Neural crest cell (in vitro differentiated cells): Measurements from ENCODE around the gene FUT9. TPM values are rescaled to one million over a fixed set of nuclear protein-coding genes. Genes with fewer than 3 reads are reported as not detected.

ENCODE experiments used
- DNase-seq: peaks from one replicate; pipeline ENCODE4 v3.0.0; 2021; ENCODE audit warnings: low read depth, mixed read lengths, low spot score
- H3K27ac Mint-ChIP-seq: one replicate; pipeline ENCODE4 v1.8.0; 2021; ENCODE audit warnings: mild to moderate bottlenecking, mixed read lengths; ENCODE audit not compliant: unreplicated experiment
- H3K27me3 Mint-ChIP-seq: 2 replicates; pipeline ENCODE4 v1.8.0; 2021; ENCODE audit warnings: low read depth, mild to moderate bottlenecking, mixed read lengths
- H3K36me3 Mint-ChIP-seq: 2 replicates; pipeline ENCODE4 v1.8.0; 2021; ENCODE audit warnings: low read depth, mild to moderate bottlenecking, mixed read lengths
- H3K4me1 Mint-ChIP-seq: 2 replicates; pipeline ENCODE4 v1.8.0; 2021; ENCODE audit warnings: mixed read lengths
- H3K4me3 Mint-ChIP-seq: one replicate; pipeline ENCODE4 v1.8.0; 2021; ENCODE audit warnings: mild to moderate bottlenecking, mixed read lengths
- H3K9me3 Mint-ChIP-seq: 2 replicates; pipeline ENCODE4 v1.8.0; 2021; ENCODE audit warnings: mixed read lengths
- total RNA-seq: library from RNA; stranded (reverse); gene quantifications from 2 replicates; pipeline ENCODE4 v1.2.1, GENCODE V29; 2021
- TF ChIP-seq, protein P1 (sequence below): fragments of 200-600 bp; sonication (generic); conservative IDR thresholded peaks from 2 replicates; pipeline ENCODE4 v1.5.0; 2021; ENCODE audit warnings: antibody characterized with exemption, mild to moderate bottlenecking

Gene FUT9
- total RNA-seq, 1 donor from 2014 or later = 2.2 TPM

DNA sequence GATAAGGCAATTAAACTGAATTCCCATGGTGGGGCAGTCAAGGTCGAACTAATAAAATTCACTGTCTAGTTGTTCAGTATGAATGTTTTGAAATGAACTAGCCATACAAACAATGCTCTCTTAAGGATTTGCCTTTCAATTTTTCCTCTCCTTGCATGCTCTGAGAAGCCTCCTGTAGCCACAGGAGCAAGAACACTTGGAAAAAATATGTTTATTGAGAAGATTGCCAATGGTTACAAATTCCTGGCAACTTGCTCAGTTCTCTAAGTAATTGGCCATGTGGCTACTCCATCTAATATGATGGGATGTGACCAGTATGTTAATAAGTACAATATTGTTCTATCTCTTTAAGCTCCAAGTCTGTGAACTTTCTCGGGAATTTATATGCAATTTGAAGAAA is 49.4 kb downstream of the FUT9 start:
- no peak for DNase-seq
- no peak overlapping the region for H3K4me3 Mint-ChIP-seq
- no peaks in the 10 kb centered on the region for H3K27me3 Mint-ChIP-seq
- H3K4me1 Mint-ChIP-seq = no peaks in the 10 kb centered on the region
- H3K36me3 Mint-ChIP-seq = no peaks in the 10 kb centered on the region
- no peak overlapping the region for H3K27ac Mint-ChIP-seq
- TF ChIP-seq, protein P1, sequence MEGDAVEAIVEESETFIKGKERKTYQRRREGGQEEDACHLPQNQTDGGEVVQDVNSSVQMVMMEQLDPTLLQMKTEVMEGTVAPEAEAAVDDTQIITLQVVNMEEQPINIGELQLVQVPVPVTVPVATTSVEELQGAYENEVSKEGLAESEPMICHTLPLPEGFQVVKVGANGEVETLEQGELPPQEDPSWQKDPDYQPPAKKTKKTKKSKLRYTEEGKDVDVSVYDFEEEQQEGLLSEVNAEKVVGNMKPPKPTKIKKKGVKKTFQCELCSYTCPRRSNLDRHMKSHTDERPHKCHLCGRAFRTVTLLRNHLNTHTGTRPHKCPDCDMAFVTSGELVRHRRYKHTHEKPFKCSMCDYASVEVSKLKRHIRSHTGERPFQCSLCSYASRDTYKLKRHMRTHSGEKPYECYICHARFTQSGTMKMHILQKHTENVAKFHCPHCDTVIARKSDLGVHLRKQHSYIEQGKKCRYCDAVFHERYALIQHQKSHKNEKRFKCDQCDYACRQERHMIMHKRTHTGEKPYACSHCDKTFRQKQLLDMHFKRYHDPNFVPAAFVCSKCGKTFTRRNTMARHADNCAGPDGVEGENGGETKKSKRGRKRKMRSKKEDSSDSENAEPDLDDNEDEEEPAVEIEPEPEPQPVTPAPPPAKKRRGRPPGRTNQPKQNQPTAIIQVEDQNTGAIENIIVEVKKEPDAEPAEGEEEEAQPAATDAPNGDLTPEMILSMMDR = no peak
- H3K9me3 Mint-ChIP-seq = peaks cover 2% of the 10 kb centered on the region

- Mint-ChIP-seq H3K4me3 (no peak overlapping the region), H3K9me3 (peaks cover 2% of the 10 kb centered on the region), H3K27ac (no peak overlapping the region), H3K36me3 (no peaks in the 10 kb centered on the region), H3K27me3 (no peaks in the 10 kb centered on the region), H3K4me1 (no peaks in the 10 kb centered on the region)
- TF ChIP-seq, protein P1 = no peak
- DNase-seq = no peak
Measured at GRCh38 chr6:96066376-96066775, 50.6 kb downstream of the FUT9 start.

DNA sequence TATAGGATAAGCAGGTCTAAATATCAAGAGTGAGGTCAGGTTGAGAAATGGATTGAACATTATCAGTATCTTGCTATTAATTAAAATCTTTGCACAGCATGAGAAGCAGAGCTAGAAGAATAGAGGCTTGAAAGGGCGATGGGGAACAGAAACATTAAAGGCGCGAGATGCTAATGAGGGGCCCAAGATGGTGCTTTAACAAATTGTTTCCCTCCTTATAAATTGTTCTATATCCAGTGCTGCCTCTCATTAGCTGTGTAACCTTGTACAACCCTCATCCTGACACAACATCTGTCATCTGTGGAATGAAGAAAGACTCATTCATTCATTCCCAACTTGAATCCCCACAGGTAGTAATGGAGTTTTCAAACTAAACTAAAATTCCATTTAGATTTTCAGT is 57.8 kb downstream of the FUT9 start:
- TF ChIP-seq, protein P1 = no peak
- Mint-ChIP-seq H3K4me3 (no peak overlapping the region), H3K36me3 (no peaks in the 10 kb centered on the region), H3K27ac (no peak overlapping the region), H3K4me1 (peaks cover 4% of the 10 kb centered on the region), H3K9me3 (no peaks in the 10 kb centered on the region), H3K27me3 (no peaks in the 10 kb centered on the region)
- no peak for DNase-seq

DNA sequence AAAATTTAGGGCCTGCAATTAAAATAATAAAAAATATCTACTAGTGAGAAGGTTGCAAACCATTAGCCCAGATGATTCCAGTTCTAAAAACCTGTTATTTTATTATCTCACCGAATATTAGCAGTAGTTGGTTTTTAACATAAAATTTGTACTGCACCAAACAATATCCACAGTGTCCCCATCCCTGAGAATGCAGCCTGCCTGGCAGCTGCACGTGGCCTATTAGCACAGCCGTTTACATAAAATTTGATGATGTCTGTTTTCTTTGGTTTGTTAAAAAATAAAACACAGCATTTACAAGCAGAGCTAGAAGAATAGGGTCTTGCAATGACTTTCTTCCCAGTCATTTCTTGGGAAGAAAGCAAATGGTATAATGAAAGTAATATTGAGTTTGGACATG is 58.2 kb downstream of the FUT9 start:
- Mint-ChIP-seq H3K9me3 (no peaks in the 10 kb centered on the region), H3K4me1 (peaks cover 4% of the 10 kb centered on the region), H3K27ac (no peak overlapping the region), H3K36me3 (no peaks in the 10 kb centered on the region), H3K4me3 (no peak overlapping the region), H3K27me3 (no peaks in the 10 kb centered on the region)
- no peak for DNase-seq
- TF ChIP-seq, protein P1 = no peak

GRCh38 chr6:96075826-96076225 is 60.1 kb downstream of the FUT9 start:
- no peak for DNase-seq
- peaks cover 4% of the 10 kb centered on the region for H3K4me1 Mint-ChIP-seq
- H3K9me3 Mint-ChIP-seq = no peaks in the 10 kb centered on the region
- H3K36me3 Mint-ChIP-seq = no peaks in the 10 kb centered on the region
- H3K27me3 Mint-ChIP-seq = no peaks in the 10 kb centered on the region
- no peak overlapping the region for H3K27ac Mint-ChIP-seq
- TF ChIP-seq, protein P1 = no peak
- no peak overlapping the region for H3K4me3 Mint-ChIP-seq

- TF ChIP-seq, protein P1 = no peak
- H3K27ac Mint-ChIP-seq = no peak overlapping the region
- no peaks in the 10 kb centered on the region for H3K4me1 Mint-ChIP-seq
- no peak for DNase-seq
- H3K27me3 Mint-ChIP-seq = no peaks in the 10 kb centered on the region
- peaks cover 2% of the 10 kb centered on the region for H3K36me3 Mint-ChIP-seq
- H3K9me3 Mint-ChIP-seq = peaks cover 2% of the 10 kb centered on the region
- H3K4me3 Mint-ChIP-seq = no peak overlapping the region
Measured at GRCh38 chr6:96086745-96087144, 71.0 kb downstream of the FUT9 start.
